H1 (cell line): ENCODE results near the gene KCNQ1. TPM values are rescaled to one million over a fixed set of nuclear protein-coding genes. Genes with fewer than 3 reads are reported as not detected.

Experiments used
- CTCF ChIA-PET: fragments of 300-600 bp; sonication (Branson Sonifier 250); formaldehyde crosslinking; loops from one replicate; lab custom pipeline; 2021; ENCODE audit not compliant: partially characterized antibody; lab: Charles Lee
- POLR2A ChIA-PET: fragments of 300-600 bp; sonication (Branson Sonifier 250); formaldehyde crosslinking; loops from one replicate; lab custom pipeline; 2021; ENCODE audit warnings: inconsistent platforms; ENCODE audit not compliant: partially characterized antibody; lab: Charles Lee
- DNase-seq, 2 experiments: peaks; one replicate each; pipeline versions ENCODE4 v3.0.0 to v3.0.0-alpha.2; 2010 to 2022; ENCODE audit warnings: low spot score in 2 of 2, low read depth in 1 of 2, mixed read lengths in 1 of 2
- FAIRE-seq: peaks from 2 replicates; lab custom pipeline; 2011; peaks lifted over from hg19 to GRCh38; lab: Jason Lieb, UNC
- H2AFZ ChIP-seq: 2 replicates; pipeline ENCODE4 v1.8.1; 2012; ENCODE audit warnings: low read length, inconsistent platforms
- H2AK5ac ChIP-seq: 2 replicates; pipeline ENCODE4 v1.6.1; 2013; ENCODE audit warnings: low read depth, low read length
- H2BK120ac ChIP-seq: replicated peaks from 2 replicates; pipeline ENCODE3; 2013; ENCODE audit warnings: low read depth, low read length, inconsistent platforms
- H2BK12ac ChIP-seq: 2 replicates; pipeline ENCODE4 v1.6.1; 2013; ENCODE audit warnings: low read depth, low read length
- H2BK15ac ChIP-seq: 2 replicates; pipeline ENCODE4 v1.6.1; 2013; ENCODE audit warnings: low read length
- H2BK20ac ChIP-seq: 2 replicates; pipeline ENCODE4 v1.6.1; 2013; ENCODE audit warnings: low read length
- H2BK5ac ChIP-seq: 2 replicates; pipeline ENCODE4 v1.6.1; 2013; ENCODE audit warnings: low read depth, low read length
- H3K14ac ChIP-seq: 2 replicates; pipeline ENCODE4 v1.6.1; 2013; ENCODE audit warnings: inconsistent platforms; ENCODE audit not compliant: insufficient read length
- H3K18ac ChIP-seq: 2 replicates; pipeline ENCODE4 v1.6.1; 2013; ENCODE audit warnings: low read length; ENCODE audit errors: extremely low read depth
- H3K23ac ChIP-seq: 2 replicates; pipeline ENCODE4 v1.6.1; 2013; ENCODE audit warnings: inconsistent platforms; ENCODE audit not compliant: insufficient read length
- H3K23me2 ChIP-seq: 2 replicates; pipeline ENCODE4 v1.6.1; 2013; ENCODE audit warnings: low read depth, low read length
- H3K27ac ChIP-seq: 2 replicates; pipeline ENCODE4 v1.6.1; 2011; ENCODE audit warnings: low read depth, low read length, inconsistent platforms
- H3K27me3 ChIP-seq, 4 experiments: replicated peaks in 1 of 4; 1 replicate in 1 of 4; 2 replicates in 3 of 4; pipeline versions ENCODE4 v1.6.1 to v1.8.1; 2011 to 2013; ENCODE audit warnings: low read length in 3 of 4, mild to moderate bottlenecking in 3 of 4, inconsistent platforms in 2 of 4, mixed read lengths in 2 of 4, moderate library complexity in 1 of 4; ENCODE audit not compliant: control insufficient read depth in 3 of 4, insufficient read depth in 3 of 4; ENCODE audit errors: extremely low read depth in 1 of 4
- H3K36me3 ChIP-seq, 4 experiments: 2 replicates each; pipeline versions ENCODE4 v1.6.1 to v1.8.1; 2011 to 2013; ENCODE audit warnings: mild to moderate bottlenecking in 4 of 4, low read length in 3 of 4, moderate library complexity in 2 of 4, control low read depth in 1 of 4, inconsistent platforms in 1 of 4; ENCODE audit not compliant: insufficient read depth in 4 of 4, control insufficient read depth in 2 of 4
- H3K4ac ChIP-seq: replicated peaks from 2 replicates; pipeline ENCODE3; 2013; ENCODE audit warnings: low read length, low read depth, mixed read lengths, inconsistent platforms; ENCODE audit not compliant: insufficient read length
- H3K4me1 ChIP-seq, 4 experiments: replicated peaks in 1 of 4; 1 replicate in 1 of 4; 2 replicates in 3 of 4; pipeline versions ENCODE4 v1.6.1 to v1.8.1; 2011 to 2013; ENCODE audit warnings: low read length in 3 of 4, inconsistent platforms in 2 of 4, mixed read lengths in 1 of 4; ENCODE audit not compliant: insufficient read depth in 4 of 4, control insufficient read depth in 3 of 4
- H3K4me2 ChIP-seq, 2 experiments: 2 replicates each; pipeline versions ENCODE4 v1.6.1 to v1.8.1; 2011 to 2013; ENCODE audit warnings: low read depth in 2 of 2, low read length in 2 of 2, control low read depth in 1 of 2, inconsistent platforms in 1 of 2, mild to moderate bottlenecking in 1 of 2; ENCODE audit not compliant: insufficient read depth in 1 of 2
- H3K4me3 ChIP-seq, 4 experiments: fragments of 200-600, 300-600 bp in 1 of 4; sonication (generic), shearing (Covaris generic), sonication (Bioruptor Twin) in 1 of 4; 2 replicates each; pipeline versions ENCODE4 v1.5.1 to v1.8.1; 2011 to 2016; ENCODE audit warnings: low read length in 4 of 4, low read depth in 3 of 4, control low read depth in 2 of 4, inconsistent platforms in 2 of 4, mild to moderate bottlenecking in 2 of 4, mixed read lengths in 1 of 4, moderate library complexity in 1 of 4; ENCODE audit not compliant: insufficient read depth in 2 of 4; ENCODE audit errors: extremely low read depth in 1 of 4
- H3K56ac ChIP-seq: replicated peaks from 2 replicates; pipeline ENCODE3; 2013; ENCODE audit warnings: low read depth, mild to moderate bottlenecking, mixed read lengths, low read length, inconsistent platforms; ENCODE audit not compliant: insufficient read length
- H3K79me1 ChIP-seq: 2 replicates; pipeline ENCODE4 v1.6.1; 2013; ENCODE audit warnings: low read depth, low read length, control low read depth
- H3K79me2 ChIP-seq, 2 experiments: 2 replicates each; pipeline versions ENCODE4 v1.6.1 to v1.8.1; 2012 to 2013; ENCODE audit warnings: low read length in 2 of 2, mild to moderate bottlenecking in 2 of 2, inconsistent platforms in 1 of 2; ENCODE audit not compliant: insufficient read depth in 2 of 2, control insufficient read depth in 1 of 2
- H3K9ac ChIP-seq, 4 experiments: replicated peaks in 1 of 4; 1 replicate in 1 of 4; 2 replicates in 3 of 4; pipeline versions ENCODE4 v1.6.1 to v1.8.1; 2011 to 2013; ENCODE audit warnings: low read depth in 3 of 4, low read length in 3 of 4, control low read depth in 2 of 4, mild to moderate bottlenecking in 2 of 4, moderate library complexity in 2 of 4, inconsistent platforms in 1 of 4; ENCODE audit errors: extremely low read depth in 1 of 4
- H3K9me3 ChIP-seq, 2 experiments: 2 replicates each; pipeline versions ENCODE4 v1.6.1 to v1.8.1; 2012 to 2013; ENCODE audit warnings: mild to moderate bottlenecking in 2 of 2, moderate library complexity in 2 of 2, control low read depth in 1 of 2, inconsistent platforms in 1 of 2, low read depth in 1 of 2, low read length in 1 of 2, mixed read lengths in 1 of 2; ENCODE audit not compliant: insufficient read depth in 2 of 2
- H4K20me1 ChIP-seq, 2 experiments: replicated peaks in 1 of 2; 2 replicates each; pipeline versions ENCODE3 to v1.8.1; 2011 to 2013; ENCODE audit warnings: inconsistent platforms in 2 of 2, low read length in 2 of 2, mild to moderate bottlenecking in 1 of 2; ENCODE audit not compliant: insufficient read depth in 2 of 2, control insufficient read depth in 1 of 2
- H4K5ac ChIP-seq: 2 replicates; pipeline ENCODE4 v1.6.1; 2013; ENCODE audit warnings: low read length, low read depth, mixed read lengths, inconsistent platforms; ENCODE audit not compliant: insufficient read length
- H4K8ac ChIP-seq: 2 replicates; pipeline ENCODE4 v1.8.0; 2013; ENCODE audit warnings: mild to moderate bottlenecking, moderate library complexity, low read length, inconsistent platforms; ENCODE audit not compliant: insufficient read depth; ENCODE audit errors: extremely low read depth
- H4K91ac ChIP-seq: replicated peaks from 2 replicates; pipeline ENCODE3; 2013; ENCODE audit warnings: low read length, mixed read lengths, inconsistent platforms; ENCODE audit not compliant: insufficient read length
- BACH1 ChIP-seq: IDR thresholded peaks from 2 replicates; pipeline ENCODE4 v1.6.1; 2012; ENCODE audit warnings: low read length, improper control_type of control experiment
- CTBP2 ChIP-seq: IDR thresholded peaks from 2 replicates; pipeline ENCODE4 v1.7.0; 2011; ENCODE audit warnings: borderline replicate concordance, mild to moderate bottlenecking, moderate library complexity, mixed read lengths, low read length; ENCODE audit not compliant: insufficient read depth, insufficient read length
- EP300 ChIP-seq, 2 experiments: IDR thresholded peaks; 1 replicate in 1 of 2; 2 replicates in 1 of 2; pipeline ENCODE4 v1.6.1; 2011 to 2012; ENCODE audit warnings: low read depth in 2 of 2, low read length in 2 of 2, mild to moderate bottlenecking in 2 of 2, borderline replicate concordance in 1 of 2, inconsistent platforms in 1 of 2, moderate library complexity in 1 of 2
- GABPA ChIP-seq: IDR thresholded peaks from 2 replicates; pipeline ENCODE4 v1.6.1; 2011; ENCODE audit warnings: mild to moderate bottlenecking, low read length, moderate library complexity, borderline replicate concordance; ENCODE audit not compliant: insufficient read depth
- JUN ChIP-seq: IDR thresholded peaks from 2 replicates; pipeline ENCODE4 v1.6.1; 2011; ENCODE audit warnings: low read depth, mild to moderate bottlenecking, improper control_type of control experiment, low read length
- NRF1 ChIP-seq: IDR thresholded peaks from 2 replicates; pipeline ENCODE4 v1.6.1; 2011; ENCODE audit warnings: mild to moderate bottlenecking, low read depth, low read length, improper control_type of control experiment
- RBBP5 ChIP-seq: IDR thresholded peaks from 2 replicates; pipeline ENCODE4 v1.7.1; 2012; ENCODE audit warnings: low read depth, mild to moderate bottlenecking, inconsistent platforms, low read length, moderate library complexity, borderline replicate concordance
- RFX5 ChIP-seq: IDR thresholded peaks from 2 replicates; pipeline ENCODE4 v1.6.1; 2011; ENCODE audit warnings: low read depth, low read length, improper control_type of control experiment, borderline replicate concordance
- RNF2 ChIP-seq: fragments of 200-900, 300-1000 bp; sonication (generic); IDR thresholded peaks from 2 replicates; pipeline ENCODE4 v1.7.1; 2016; ENCODE audit warnings: borderline replicate concordance, low read depth, mild to moderate bottlenecking, antibody characterized with exemption, low read length; ENCODE audit not compliant: poor library complexity, severe bottlenecking; ENCODE audit errors: missing control alignments
- SRF ChIP-seq: IDR thresholded peaks from 2 replicates; pipeline ENCODE4 v1.6.1; 2011; ENCODE audit warnings: mild to moderate bottlenecking, low read depth, low read length, moderate library complexity
- TAF1 ChIP-seq: IDR thresholded peaks from 2 replicates; pipeline ENCODE4 v1.6.1; 2011; ENCODE audit warnings: mild to moderate bottlenecking, low read depth, low read length
- WGBS, 2 experiments: shearing (Covaris generic) in 1 of 2; methylation state at CpG; one replicate each; pipeline versions ENCODE4 v1.1.6 to v1.1.7; 2013 to 2015; ENCODE audit warnings: low lambda C conversion rate in 2 of 2, mixed read lengths in 2 of 2, inconsistent platforms in 1 of 2, low coverage in 1 of 2, missing lambda C conversion rate in 1 of 2; ENCODE audit not compliant: insufficient replicate concordance in 2 of 2, insufficient coverage in 1 of 2, insufficient read length in 1 of 2; ENCODE audit errors: extremely low coverage in 1 of 2, missing lambda C conversion rate in 1 of 2; 5-methylcytosine and 5-hydroxymethylcytosine counted together
- polyA plus RNA-seq, 7 experiments: library from polyadenylated mRNA; depleted of rRNA in 3 of 7; stranded (reverse) in 5 of 7; unstranded in 2 of 7; fragments of >200 nt in 5 of 7; fragments of 200-250 nt in 2 of 7; gene quantifications; 1 replicate in 5 of 7; 2 replicates in 1 of 7; 4 replicates in 1 of 7; pipeline versions ENCODE4 v1.2.1 to v1.2.3, GENCODE V29; 2011 to 2013; ENCODE audit warnings: missing spikeins in 2 of 7, mixed read lengths in 2 of 7
- total RNA-seq: library from RNA; stranded (reverse); fragmentation: NEBNext Ultra II Directional; extraction: Animal tissue kit (Norgen Biotek cat#: 25700); gene quantifications from 2 replicates; pipeline ENCODE4 v1.2.1, GENCODE V29; 2021

KCNQ1 gene
- total and polyA plus RNA-seq, 2 of the 8 experiments (the other 6 are each of a cell fraction or from before 2014, with no cell fraction given) = 1.9 to 2.0 TPM

GRCh38 chr11:2673871-2674471, 229.2 kb downstream of the KCNQ1 start:
- Histone ChIP-seq H3K23ac (no peak overlapping the region), H2AK5ac (no peak overlapping the region), H3K23me2 (peaks cover 1% of the 10 kb centered on the region; the same call in 1 of the 2 replicates), H2BK120ac (no peak overlapping the region), H3K14ac (no peak overlapping the region), H2BK15ac (no peak overlapping the region), H3K4me2 (no peak overlapping the region), H3K9me3 (no peaks in the 10 kb centered on the region), H3K56ac (no peak overlapping the region), H3K27me3 (peaks cover 0 to 5% (median 0%) of the 10 kb centered on the region in 4 experiments; a peak in 3 of 7 replicates), H3K9ac (no peak overlapping the region), H3K4me1 (peaks cover 0 to 7% (median 0%) of the 10 kb centered on the region in 4 experiments; a peak in 2 of 7 replicates), H2BK5ac (no peak overlapping the region; the same call in 1 of the 2 replicates), H3K18ac (no peak overlapping the region), H4K91ac (no peak overlapping the region), H4K8ac (no peak overlapping the region; the same call in 1 of the 2 replicates), H3K79me2 (peaks cover 0 to 9% of the 10 kb centered on the region in 2 experiments; a peak in 2 of 4 replicates), H3K79me1 (peaks cover 4% of the 10 kb centered on the region; the same call in 1 of the 2 replicates), H3K4me3 (no peak overlapping the region), H3K4ac (no peak overlapping the region), H4K20me1 (peaks cover 16 to 33% of the 10 kb centered on the region in 2 experiments), H2AFZ (no peak overlapping the region), H2BK20ac (no peak overlapping the region), H4K5ac (no peak overlapping the region), H2BK12ac (0 out of 2 replicates have a peak overlapping the region, but pooled peaks have one; percentile 21), H3K36me3 (peaks cover 0 to 3% (median under 1%) of the 10 kb centered on the region in 4 experiments; a peak in 2 of 8 replicates), H3K27ac (no peak overlapping the region)
- DNase-seq (no peak), FAIRE-seq (no peak)
- 92% methylated on average over 16 of the region's 16 CpGs; no CpG with 5 or more reads in 1 of the 2 experiments for WGBS, 2 experiments
- ChIA-PET POLR2A (interaction anchor here (1.2 to 1.6 kb wide), 2 partner anchors 11 to 18 kb away, joined by 4 read pairs; no protein-coding TSS in a partner anchor), CTCF (interaction anchor here (1.0 to 2.1 kb wide), 5 partner anchors 20 to 217 kb away, joined by 3 to 6 read pairs (median 4); no protein-coding TSS in a partner anchor)
- TF ChIP-seq RNF2 (no peak), GABPA (no peak), SRF (no peak), RBBP5 (no peak), NRF1 (no peak), RFX5 (no peak), JUN (no peak), EP300 (IDR thresholded peaks at IDR 0.05; ENCODE audit: borderline replicate concordance in 1 of 2, low read depth in 2 of 2, low read length in 2 of 2) (no peak), BACH1 (no peak), TAF1 (no peak), CTBP2 (no peak)
